ENCODE results near the gene COG5.

- TF ChIP-seq EZH2phosphoT487 (IDR thresholded peaks at IDR 0.05; ENCODE audit: borderline replicate concordance, low read length), result no peak
- TF ChIP-seq CTCF (IDR thresholded peaks at IDR 0.05; ENCODE audit: low read depth, low read length, poor library complexity, severe bottlenecking), result no peak
These were observed 237.7 kb downstream of the COG5 start for GRCh38 chr7:107326061-107326460.

All from DOHH2 (cell line).